ENCODE results near the gene KRT71.
A peak's percentile ranks its signal among the peaks of the same experiment; 100 is the strongest.
"Not testable (repeated sequence)": the region's sequence is repeated elsewhere in the genome, so short reads cannot be mapped to it uniquely, and the experiment has no call there.

KRT71 gene

GRCh38 chr12:52552681-52553195, at the start of gene KRT71:
TSS of gene KRT71 (minus strand) at chr12:52553145. CDS start at chr12:52553077, 68 bp downstream.
- no peak for DNase-seq

- no peak for DNase-seq
Observed at GRCh38 chr12:52602552-52602951, 49.6 kb upstream of the KRT71 start.

GRCh38 chr12:52601671-52602070, 48.7 kb upstream of the KRT71 start:
- no peak for DNase-seq

- no peak for DNase-seq
Observed at GRCh38 chr12:52600941-52601481, 48.1 kb upstream of the KRT71 start, which contains the start of gene KRT72. TSS of gene KRT72 (minus strand) at chr12:52601463. CDS start at chr12:52601452, 11 bp downstream.

- no peak for DNase-seq
Observed at GRCh38 chr12:52600475-52600874, 47.5 kb upstream of the KRT71 start.

GRCh38 chr12:52600071-52600470, 47.1 kb upstream of the KRT71 start:
- no peak for DNase-seq

GRCh38 chr12:52598966-52599365, 46.0 kb upstream of the KRT71 start:
- no peak for DNase-seq

GRCh38 chr12:52594237-52594636, 41.3 kb upstream of the KRT71 start:
- not testable (repeated sequence) for DNase-seq

GRCh38 chr12:52591521-52591920, 38.6 kb upstream of the KRT71 start:
- DNase-seq = no peak

GRCh38 chr12:52590021-52590420, 37.1 kb upstream of the KRT71 start:
- no peak for DNase-seq

- DNase-seq = no peak
Observed at GRCh38 chr12:52587563-52587962, 34.6 kb upstream of the KRT71 start.

GRCh38 chr12:52585946-52586345, 33.0 kb upstream of the KRT71 start:
- DNase-seq = no peak

- DNase-seq = no peak
Observed at GRCh38 chr12:52585066-52585465, 32.1 kb upstream of the KRT71 start.

- no peak for DNase-seq
Observed at GRCh38 chr12:52584156-52584682, 31.3 kb upstream of the KRT71 start.

GRCh38 chr12:52582971-52583456, 30.1 kb upstream of the KRT71 start:
- peak; percentile 65 for DNase-seq

- no peak for DNase-seq
Observed at GRCh38 chr12:52582486-52582885, 29.5 kb upstream of the KRT71 start.

- DNase-seq = peak; percentile 18
Observed at GRCh38 chr12:52581481-52581880, 28.5 kb upstream of the KRT71 start.

GRCh38 chr12:52581066-52581465, 28.1 kb upstream of the KRT71 start:
- no peak for DNase-seq

GRCh38 chr12:52580496-52580895, 27.6 kb upstream of the KRT71 start:
- DNase-seq = peak; percentile 13

- peak; percentile 35 for DNase-seq
Observed at GRCh38 chr12:52579468-52580465, 26.8 kb upstream of the KRT71 start.

- DNase-seq = no peak
Observed at GRCh38 chr12:52578469-52578868, 25.5 kb upstream of the KRT71 start.

GRCh38 chr12:52577316-52577715, 24.4 kb upstream of the KRT71 start:
- DNase-seq = no peak

- no peak for DNase-seq
Observed at GRCh38 chr12:52575948-52576347, 23.0 kb upstream of the KRT71 start.
